ENCODE data around the gene ALLC. TPM values are rescaled to one million over a fixed set of nuclear protein-coding genes. Genes with fewer than 3 reads are reported as not detected.

Gene ALLC
- total RNA-seq, 1 donor from 2014 or later: not detected

GRCh38 chr2:3741867-3742602 lies 84.0 kb downstream of the ALLC start:
- Mint-ChIP-seq H3K27me3 (ENCODE audit: unreplicated experiment) (peaks cover 1% of the 10 kb centered on the region), H3K9me3 (ENCODE audit: unreplicated experiment) (peaks cover 2% of the 10 kb centered on the region), H3K36me3 (ENCODE audit: unreplicated experiment) (no peaks in the 10 kb centered on the region), H3K4me1 (ENCODE audit: low read depth, unreplicated experiment) (peaks cover 4% of the 10 kb centered on the region), H3K27ac (ENCODE audit: unreplicated experiment) (no peak overlapping the region), H3K4me3 (ENCODE audit: unreplicated experiment) (no peak overlapping the region)
- TF ChIP-seq, protein P1, sequence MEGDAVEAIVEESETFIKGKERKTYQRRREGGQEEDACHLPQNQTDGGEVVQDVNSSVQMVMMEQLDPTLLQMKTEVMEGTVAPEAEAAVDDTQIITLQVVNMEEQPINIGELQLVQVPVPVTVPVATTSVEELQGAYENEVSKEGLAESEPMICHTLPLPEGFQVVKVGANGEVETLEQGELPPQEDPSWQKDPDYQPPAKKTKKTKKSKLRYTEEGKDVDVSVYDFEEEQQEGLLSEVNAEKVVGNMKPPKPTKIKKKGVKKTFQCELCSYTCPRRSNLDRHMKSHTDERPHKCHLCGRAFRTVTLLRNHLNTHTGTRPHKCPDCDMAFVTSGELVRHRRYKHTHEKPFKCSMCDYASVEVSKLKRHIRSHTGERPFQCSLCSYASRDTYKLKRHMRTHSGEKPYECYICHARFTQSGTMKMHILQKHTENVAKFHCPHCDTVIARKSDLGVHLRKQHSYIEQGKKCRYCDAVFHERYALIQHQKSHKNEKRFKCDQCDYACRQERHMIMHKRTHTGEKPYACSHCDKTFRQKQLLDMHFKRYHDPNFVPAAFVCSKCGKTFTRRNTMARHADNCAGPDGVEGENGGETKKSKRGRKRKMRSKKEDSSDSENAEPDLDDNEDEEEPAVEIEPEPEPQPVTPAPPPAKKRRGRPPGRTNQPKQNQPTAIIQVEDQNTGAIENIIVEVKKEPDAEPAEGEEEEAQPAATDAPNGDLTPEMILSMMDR (IDR thresholded peaks at IDR 0.05; ENCODE audit: partially characterized antibody, unreplicated experiment): no peak
- no peak for DNase-seq

DNA sequence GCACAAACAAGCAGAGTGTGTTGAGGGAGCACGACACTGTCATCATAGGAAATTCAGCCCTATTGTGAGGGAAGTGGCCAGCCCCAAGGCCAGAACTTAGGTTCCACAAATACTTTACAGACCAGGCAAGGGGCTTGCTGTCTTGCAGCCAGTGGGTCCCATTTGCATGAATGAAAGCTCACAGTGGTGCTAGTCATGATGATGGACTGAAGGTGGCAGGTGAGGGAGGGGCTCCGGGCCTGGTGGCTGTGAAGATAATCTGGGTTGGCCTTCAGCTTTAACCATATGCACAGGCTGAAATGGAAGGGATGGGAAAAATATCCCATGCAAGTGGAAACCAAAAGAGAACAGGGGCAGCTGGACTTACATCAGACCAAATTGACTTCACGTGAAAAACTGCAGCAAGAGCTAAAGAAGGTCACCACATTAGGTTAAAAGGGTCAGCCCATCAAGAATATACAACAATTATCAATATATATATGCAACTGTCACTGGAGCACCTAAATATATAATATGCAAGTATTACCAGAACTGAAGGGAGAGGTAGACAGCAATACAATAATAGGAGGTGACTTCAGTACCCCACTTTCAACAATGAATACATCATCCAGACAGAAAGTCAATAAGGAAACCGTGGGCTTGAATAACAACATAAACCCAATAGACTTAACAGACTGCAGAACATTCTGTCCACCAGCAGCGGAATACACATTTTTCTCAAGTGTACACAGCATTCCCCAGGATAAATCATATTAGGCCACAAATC lies 84.9 kb downstream of the ALLC start:
- Mint-ChIP-seq H3K36me3 (ENCODE audit: unreplicated experiment) (no peaks in the 10 kb centered on the region), H3K4me3 (ENCODE audit: unreplicated experiment) (no peak overlapping the region), H3K27me3 (ENCODE audit: unreplicated experiment) (peaks cover 1% of the 10 kb centered on the region), H3K27ac (ENCODE audit: unreplicated experiment) (no peak overlapping the region), H3K9me3 (ENCODE audit: unreplicated experiment) (peaks cover 2% of the 10 kb centered on the region), H3K4me1 (ENCODE audit: low read depth, unreplicated experiment) (peaks cover 4% of the 10 kb centered on the region)
- TF ChIP-seq, protein P1 (IDR thresholded peaks at IDR 0.05; ENCODE audit: partially characterized antibody, unreplicated experiment): no peak
- no peak for DNase-seq

DNA sequence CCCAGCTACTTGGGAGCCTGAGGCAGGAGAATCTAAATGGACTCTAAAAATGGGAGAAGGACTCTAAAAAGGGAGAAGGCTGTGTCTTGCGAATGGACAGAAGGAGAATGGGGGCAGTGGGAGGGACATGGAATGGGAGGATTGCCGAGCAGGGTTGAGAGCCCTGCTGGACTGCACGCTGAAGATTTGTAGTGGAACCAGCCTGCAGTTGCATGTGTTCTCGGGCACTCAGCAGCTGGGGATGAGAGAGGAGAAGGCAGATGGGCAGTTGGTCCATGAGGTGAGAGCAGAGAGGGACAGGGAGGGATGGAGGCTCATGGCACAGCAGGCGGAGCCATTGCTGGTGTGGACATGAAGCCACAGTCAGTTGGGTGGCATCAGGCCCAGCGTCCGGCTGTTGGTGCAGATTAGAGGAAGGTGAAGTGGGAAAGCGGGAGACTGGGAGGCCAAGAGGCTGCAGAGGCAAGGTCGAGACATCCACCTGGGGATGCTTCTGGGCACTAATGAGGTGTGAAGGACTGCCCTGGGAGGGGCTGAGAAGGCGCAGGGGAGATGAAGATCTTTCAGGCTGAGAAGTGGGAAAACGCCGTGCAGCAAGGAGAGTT lies 86.1 kb downstream of the ALLC start:
- Mint-ChIP-seq H3K27ac (ENCODE audit: unreplicated experiment) (no peak overlapping the region), H3K4me1 (ENCODE audit: low read depth, unreplicated experiment) (peaks cover 4% of the 10 kb centered on the region), H3K36me3 (ENCODE audit: unreplicated experiment) (no peaks in the 10 kb centered on the region), H3K9me3 (ENCODE audit: unreplicated experiment) (peaks cover 2% of the 10 kb centered on the region), H3K27me3 (ENCODE audit: unreplicated experiment) (peaks cover 1% of the 10 kb centered on the region), H3K4me3 (ENCODE audit: unreplicated experiment) (no peak overlapping the region)
- no peak for DNase-seq
- TF ChIP-seq, protein P1 (IDR thresholded peaks at IDR 0.05; ENCODE audit: partially characterized antibody, unreplicated experiment): no peak

GRCh38 chr2:3745920-3746319 lies 87.9 kb downstream of the ALLC start:
- H3K27ac Mint-ChIP-seq (ENCODE audit: unreplicated experiment): no peak overlapping the region
- peaks cover 2% of the 10 kb centered on the region for H3K9me3 Mint-ChIP-seq (ENCODE audit: unreplicated experiment)
- peaks cover 2% of the 10 kb centered on the region for H3K4me1 Mint-ChIP-seq (ENCODE audit: low read depth, unreplicated experiment)
- TF ChIP-seq, protein P1 (IDR thresholded peaks at IDR 0.05; ENCODE audit: partially characterized antibody, unreplicated experiment): no peak
- DNase-seq: no peak
- H3K4me3 Mint-ChIP-seq (ENCODE audit: unreplicated experiment): no peak overlapping the region
- peaks cover 3% of the 10 kb centered on the region for H3K27me3 Mint-ChIP-seq (ENCODE audit: unreplicated experiment)
- no peaks in the 10 kb centered on the region for H3K36me3 Mint-ChIP-seq (ENCODE audit: unreplicated experiment)
